Stimulated activated CD4-positive, alpha-beta T cell treated with anti-CD3 and anti-CD28 coated beads, TNF-alpha, amount 100 ng/mL, for 1 hour (primary cell): ENCODE results near the gene NTSR1.

ENCODE experiments used
- DNase-seq, 3 donors: peaks; one replicate each; pipeline ENCODE4 v3.0.0-alpha.2; 2020; ENCODE audit warnings: low read depth in 3 of 3, low spot score in 1 of 3

NTSR1 gene

DNA sequence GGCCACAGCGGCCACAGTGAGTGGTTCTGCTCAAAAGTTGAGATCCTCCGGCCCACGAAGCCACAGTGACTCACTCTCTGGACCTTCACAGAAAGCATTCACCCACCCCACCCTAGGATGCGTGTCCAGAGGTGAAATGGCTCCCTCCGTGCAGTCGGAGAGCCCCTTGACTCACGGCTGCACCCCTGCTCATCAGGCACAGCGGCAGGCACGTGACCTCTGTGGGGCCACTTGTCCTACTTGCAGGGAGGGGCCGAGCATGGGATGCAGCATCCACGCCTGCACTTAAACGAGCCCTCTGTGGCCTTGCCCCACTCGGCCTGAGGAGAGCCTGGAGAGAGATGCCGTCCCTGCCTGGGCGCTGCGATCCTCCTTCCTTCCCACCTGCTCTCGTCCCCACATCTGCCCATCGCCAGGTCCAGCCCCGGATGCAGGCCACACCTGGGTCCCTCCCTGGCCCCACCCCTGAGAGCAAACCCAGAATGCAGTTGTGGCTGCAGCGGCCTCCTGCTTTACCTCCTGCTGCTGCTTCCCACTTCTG is 28.7 kb downstream of the NTSR1 start:
- DNase-seq: no peak

- no peak for DNase-seq
Observed at GRCh38 chr20:62738025-62738881, 29.6 kb downstream of the NTSR1 start.

- no peak for DNase-seq
Observed at GRCh38 chr20:62739067-62739466, 30.4 kb downstream of the NTSR1 start.

DNA sequence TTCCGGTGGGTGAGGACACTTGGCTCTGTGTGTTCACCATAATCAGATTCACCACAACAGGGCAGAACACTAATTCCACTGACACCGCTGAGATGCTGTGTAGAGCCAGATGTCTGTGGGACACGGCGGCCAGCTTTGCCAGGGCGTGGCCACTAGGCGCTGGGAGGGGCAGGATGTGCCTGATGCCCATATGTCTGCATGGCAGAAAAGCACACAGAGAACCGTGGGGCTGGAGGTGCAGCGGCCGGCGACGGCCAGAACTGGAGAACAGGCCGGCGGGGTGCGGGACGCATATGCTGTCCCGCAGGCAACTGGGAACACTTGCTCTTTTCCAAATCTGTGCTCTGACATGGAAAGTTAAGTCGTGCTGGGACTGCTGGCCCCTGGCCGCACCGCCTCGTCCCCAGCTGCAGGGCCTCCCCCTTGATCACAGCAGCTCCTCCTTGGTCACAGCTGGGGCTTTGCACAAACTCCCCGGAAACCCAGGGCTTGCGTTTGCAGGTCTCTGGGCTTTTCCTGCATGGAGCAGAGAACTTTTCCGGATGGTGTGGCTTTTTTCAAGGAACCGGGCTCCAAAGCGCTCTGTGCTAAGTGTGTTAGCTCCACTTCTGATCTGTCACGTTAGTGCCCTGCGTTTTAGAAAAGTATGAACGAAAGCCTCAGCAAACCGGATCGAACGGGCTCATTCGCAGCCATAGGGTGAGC is 31.1 kb downstream of the NTSR1 start:
- no peak for DNase-seq

DNA sequence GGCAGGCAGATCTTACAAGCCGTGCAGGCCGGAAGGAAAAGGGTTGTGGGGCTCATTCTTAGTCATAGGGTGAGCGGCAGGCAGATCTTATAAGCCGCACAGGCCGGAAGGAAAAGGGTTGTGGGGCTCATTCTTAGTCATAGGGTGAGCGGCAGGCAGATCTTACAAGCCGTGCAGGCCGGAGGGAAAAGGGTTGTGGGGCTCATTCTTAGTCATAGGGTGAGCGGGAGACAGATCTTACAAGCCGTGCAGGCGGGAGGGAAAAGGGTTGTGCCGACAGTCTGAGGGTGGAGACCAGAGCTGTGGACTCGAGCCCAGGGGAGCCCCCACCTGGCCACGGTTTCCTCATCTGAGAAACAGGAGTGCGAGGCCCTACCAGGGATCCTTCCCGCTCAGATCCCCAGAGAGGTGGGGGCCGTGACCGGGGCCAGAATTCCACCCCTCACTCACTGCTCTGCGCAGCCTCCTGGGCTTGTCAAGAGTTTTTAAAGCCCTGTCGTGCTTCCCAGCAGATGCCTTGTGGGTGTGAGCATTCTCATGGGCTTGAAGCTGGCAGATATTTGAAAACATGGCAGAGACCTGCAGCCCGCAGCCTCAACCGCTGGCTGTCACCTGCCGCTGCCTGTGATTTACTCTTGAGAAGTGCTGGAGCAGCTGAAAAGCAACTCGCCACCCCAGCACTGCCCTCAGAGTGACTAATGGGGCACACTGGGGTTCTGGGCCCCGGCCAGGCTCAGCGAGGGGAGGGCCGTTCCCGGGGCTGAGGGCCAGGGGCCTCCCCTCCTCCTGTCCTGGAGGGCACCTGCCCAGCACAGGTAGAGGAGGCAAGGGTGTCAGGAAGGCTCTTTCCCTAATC is 31.9 kb downstream of the NTSR1 start:
- DNase-seq: peak; percentile 45 to 72 (median 65)

DNA sequence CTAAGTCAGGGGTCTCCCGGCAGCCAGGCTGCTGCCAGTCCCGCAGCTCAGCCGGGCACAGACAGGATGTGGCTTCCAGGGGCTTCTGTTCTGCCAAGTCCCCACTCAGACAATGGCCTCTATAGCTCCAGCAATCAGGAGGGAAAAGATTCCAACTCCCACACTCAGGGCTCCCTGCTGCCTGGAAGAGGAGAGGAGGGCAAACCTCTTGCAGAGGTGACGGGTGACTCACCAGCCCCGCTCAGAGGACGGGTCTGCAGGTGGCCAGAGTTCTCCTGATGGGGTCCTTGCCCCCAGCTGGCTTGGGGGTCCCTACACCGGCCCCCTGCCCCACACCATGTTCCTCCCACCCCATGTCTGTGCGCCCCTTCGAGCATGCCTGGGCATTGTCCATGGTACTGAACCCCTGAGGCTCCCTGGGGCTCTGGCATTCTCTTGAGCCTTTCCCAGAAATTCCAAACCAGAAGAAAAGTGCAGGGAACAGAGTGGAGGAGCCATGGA is 32.6 kb downstream of the NTSR1 start:
- DNase-seq: no peak

GRCh38 chr20:62741701-62742491 is 33.3 kb downstream of the NTSR1 start:
- no peak for DNase-seq

DNA sequence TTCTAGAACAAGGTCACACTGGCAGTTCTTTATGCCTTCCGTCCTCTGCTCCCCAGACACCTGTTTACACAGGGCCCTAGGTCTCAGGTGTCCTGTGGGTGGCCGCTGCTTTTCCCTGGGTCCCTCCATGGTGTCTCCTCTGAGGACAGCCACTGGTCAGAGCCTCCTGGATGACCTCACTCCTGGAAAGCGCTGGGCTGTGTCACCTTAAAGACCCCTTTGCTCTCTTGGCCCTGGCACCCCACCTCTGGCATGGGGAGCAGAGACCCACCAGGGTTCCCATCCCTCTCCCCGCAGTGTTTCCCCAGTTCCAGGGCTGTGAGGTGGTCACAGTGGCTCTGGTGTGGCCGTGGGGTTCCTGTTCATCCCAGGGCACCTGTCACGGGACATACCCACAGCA is 33.9 kb downstream of the NTSR1 start:
- DNase-seq: no peak

DNA sequence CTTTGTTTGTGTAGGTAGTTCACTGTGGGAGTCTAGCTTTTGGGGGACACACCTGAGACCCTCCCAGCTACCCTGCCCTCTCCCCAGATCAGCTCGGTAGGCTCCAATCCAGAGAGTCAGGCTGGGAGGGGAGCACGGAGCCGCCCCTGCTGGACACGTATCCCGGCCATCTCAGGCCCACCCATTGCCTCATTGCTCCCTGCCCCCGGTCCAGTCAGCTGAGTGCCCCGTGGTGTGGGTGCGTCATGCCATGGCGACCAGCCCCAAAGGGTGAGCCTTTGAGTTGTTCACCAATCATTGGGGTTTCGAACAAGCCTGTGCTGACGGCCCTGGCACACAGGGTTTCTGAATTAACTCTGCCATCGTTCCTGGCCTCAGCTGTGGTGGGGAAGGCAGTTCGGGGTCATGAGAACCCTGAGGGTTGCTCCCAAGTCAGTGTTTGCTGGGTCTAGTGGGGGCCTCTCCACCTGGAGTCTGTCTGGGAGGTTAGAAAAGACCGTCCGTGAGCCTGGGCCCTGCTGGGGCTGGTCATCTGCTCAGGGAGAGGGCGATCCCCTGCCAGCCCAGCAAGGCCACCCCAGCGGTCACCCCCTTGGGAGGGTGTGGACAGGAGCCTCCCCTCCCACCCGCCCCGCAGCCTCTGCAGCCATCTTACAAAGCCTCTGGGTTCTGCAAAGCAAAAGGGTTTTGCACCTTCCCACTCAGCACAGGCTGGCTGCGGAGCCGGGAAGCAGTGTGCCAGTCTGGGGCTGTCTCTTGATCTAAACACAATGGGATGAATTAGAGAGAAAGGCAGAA is 34.5 kb downstream of the NTSR1 start:
- DNase-seq: no peak

DNA sequence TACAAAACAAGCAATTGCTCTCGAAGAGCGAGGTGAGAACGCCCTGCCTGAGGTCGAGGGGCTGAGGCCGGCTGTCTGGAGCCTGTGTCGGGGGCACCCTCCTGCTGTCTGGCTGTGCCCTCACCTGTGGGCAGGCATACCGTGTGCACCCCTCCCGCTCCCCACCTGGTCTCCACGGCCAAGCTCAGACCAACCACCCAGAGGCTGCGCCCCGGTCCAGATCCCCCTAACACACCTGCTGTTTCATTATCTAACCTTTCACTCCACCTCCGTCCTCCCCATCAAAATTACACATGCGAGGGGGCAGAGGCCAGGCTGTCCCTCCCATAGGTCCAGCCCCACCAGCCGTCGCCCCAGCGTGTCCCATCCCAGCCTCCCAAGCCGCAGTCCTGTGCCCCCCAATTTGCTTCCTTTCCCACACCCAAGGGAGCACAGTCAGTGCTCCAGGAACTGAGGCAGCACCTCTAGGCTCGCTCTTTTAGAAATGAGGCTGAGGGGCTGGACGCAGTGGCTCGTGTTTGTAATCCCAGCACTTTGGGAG is 35.2 kb downstream of the NTSR1 start:
- no peak for DNase-seq

DNA sequence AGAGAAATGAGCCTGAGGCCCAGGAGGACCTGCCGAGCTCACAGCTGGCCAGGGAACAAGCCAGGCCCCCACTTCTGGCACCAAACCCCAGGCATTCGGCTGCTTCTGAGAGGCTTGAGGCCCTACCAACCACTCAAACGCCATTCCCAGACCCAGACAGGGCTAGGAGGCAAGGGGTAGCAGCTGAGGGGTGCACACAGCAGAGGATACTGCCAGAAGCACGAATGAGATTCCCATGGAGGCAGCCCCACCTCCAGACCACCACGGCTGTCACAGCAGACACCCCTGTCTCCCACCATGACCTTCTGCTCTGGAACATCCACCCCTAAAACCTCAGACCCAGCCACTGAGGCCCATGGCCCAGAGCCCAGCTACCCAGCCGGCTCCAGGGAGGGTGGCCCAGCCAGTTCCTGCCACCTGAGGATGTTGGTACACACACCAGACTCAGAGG is 36.1 kb downstream of the NTSR1 start:
- DNase-seq: no peak

GRCh38 chr20:62745279-62745951 is 36.8 kb downstream of the NTSR1 start:
- DNase-seq: no peak

DNA sequence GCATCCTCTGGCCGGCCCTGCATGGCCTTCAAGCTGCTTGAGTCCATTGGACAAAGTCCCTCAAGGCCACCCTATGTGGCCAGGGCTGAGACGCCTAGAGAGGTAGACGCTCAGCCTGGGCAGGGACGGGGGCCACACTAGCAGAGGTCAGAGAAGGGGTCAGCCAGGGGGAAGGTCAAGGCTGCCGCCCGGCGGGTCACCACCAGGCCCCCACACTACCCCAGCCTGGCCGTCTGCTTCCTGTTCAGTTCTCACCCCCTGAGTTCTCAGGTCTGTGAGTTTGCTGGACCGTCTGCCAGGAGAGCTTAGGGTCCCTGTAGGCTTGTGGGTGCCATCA is 37.3 kb downstream of the NTSR1 start:
- DNase-seq: no peak

- no peak for DNase-seq
Observed at GRCh38 chr20:62748311-62748710, 39.7 kb downstream of the NTSR1 start.

GRCh38 chr20:62749851-62750445 is 41.3 kb downstream of the NTSR1 start:
- no peak for DNase-seq

GRCh38 chr20:62751551-62752150 is 43.0 kb downstream of the NTSR1 start:
- no peak for DNase-seq

GRCh38 chr20:62752181-62752670 is 43.6 kb downstream of the NTSR1 start:
- DNase-seq: no peak
